HG02938 (cell line): ENCODE data around the gene SFMBT1.
A peak's percentile ranks its signal among the peaks of the same experiment; 100 is the strongest.

Source experiments
- ATAC-seq: cut with Tn5 transposase; IDR thresholded peaks from one replicate; pipeline ENCODE4 v1.9.1; 2021; ENCODE audit warnings: mild to moderate bottlenecking, moderate library complexity; ENCODE audit not compliant: unreplicated experiment

Gene SFMBT1

DNA sequence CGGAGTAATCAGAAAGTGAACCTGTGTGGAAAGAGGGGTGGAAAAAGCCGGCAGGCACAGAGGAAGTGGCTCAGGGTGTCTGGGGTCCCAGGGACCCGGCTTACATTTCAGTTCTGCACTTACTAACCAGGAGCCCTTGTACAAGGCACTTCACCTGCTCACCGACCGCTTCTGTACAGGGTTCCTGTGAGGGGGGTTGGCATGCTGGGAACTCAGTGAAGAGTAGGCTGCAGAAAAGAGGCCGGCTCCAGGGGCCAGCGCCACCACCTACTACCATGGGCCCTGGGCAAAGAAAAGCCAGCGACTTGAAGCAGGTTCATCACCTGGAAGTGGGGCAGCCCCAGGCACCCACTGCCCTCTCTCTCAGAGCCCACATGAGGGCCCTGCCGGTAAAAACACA is 154.7 kb downstream of the SFMBT1 start:
- ATAC-seq: peak; percentile 37

GRCh38 chr3:52890735-52891134 is 155.1 kb downstream of the SFMBT1 start:
- peak; percentile 13 for ATAC-seq

GRCh38 chr3:52889901-52890300 is 156.0 kb downstream of the SFMBT1 start:
- no peak for ATAC-seq

DNA sequence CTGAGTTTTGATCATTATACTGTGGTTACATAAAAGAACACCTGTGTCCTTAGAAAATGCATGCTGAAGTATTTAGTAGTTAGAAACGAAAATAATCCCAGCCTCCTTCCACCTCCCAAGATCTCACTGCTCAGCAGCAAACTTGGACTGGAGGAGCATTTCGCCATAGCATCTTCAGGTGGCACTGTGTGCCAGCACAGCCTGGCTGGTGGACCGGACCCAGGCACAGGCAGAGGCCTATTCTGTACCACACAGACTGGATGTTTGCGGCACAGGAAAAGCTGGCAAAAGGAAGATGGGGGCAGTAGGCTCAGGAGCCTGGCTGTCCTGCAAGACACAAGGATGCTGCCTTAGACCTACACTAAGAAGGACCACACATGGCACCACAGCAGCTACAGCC is 158.7 kb downstream of the SFMBT1 start:
- no peak for ATAC-seq

GRCh38 chr3:52886049-52886730 is 159.7 kb downstream of the SFMBT1 start:
- ATAC-seq: no peak

DNA sequence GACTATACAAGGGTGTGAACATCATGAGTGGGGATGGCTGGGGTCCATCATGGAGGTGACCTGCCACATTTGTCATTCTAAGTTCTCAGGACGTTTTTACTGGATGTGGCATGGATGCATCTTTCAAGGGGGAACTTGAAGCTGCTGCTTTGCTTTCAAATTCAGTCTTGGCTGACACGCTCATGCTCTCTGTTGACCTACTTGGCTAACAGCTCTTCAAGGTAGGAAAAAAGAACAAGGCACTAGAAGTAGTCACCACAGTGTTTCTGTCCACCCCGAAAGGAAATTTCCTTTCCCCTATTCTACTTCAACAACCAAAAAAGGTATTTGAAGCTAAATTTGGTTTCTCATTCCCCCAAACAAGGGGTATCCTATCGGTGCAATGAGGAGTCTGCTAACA is 163.5 kb downstream of the SFMBT1 start:
- ATAC-seq: no peak

GRCh38 chr3:52881871-52882270 is 164.0 kb downstream of the SFMBT1 start:
- no peak for ATAC-seq

GRCh38 chr3:52880474-52880873 is 165.4 kb downstream of the SFMBT1 start:
- no peak for ATAC-seq

DNA sequence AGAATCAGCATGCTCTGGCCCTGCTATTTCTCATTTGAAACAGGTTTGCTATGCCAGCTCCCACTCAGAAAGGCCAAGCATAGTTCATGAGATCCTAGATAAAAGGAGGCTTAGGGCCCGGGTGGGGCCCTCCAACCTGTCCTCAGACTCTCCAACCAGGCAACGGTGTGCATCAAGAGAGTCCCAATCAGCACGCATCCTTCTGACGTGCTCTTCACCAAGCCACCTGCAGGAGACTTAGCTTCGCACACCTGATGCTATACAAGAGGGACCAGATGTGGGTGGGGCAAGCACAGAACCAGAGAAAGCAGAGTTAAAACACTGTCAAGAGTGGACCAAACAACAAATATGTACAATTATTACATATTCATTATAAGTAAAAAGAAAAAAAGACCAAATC is 165.8 kb downstream of the SFMBT1 start:
- ATAC-seq: no peak

- no peak for ATAC-seq
Observed at GRCh38 chr3:52879581-52879980, 166.3 kb downstream of the SFMBT1 start.

GRCh38 chr3:52879090-52879489 is 166.8 kb downstream of the SFMBT1 start:
- ATAC-seq: no peak

DNA sequence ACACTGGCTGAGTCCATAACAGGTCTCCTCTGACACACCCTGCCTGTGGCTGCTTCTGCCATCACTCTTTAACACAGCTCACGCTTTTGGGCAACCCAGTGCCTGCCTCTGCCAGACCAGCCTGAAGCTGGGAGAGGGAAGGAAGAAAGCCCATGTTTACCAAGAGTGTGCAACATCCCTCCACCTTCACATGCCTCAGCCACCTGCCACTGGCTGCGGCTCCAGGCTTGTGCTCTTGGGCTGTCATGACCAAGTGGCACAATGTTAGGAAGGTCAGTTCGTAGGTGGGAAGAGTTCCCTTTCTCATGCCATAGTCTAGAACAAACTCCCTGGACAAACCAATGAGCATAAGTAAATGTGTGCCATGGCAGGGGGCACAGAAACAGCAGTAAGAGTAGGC is 168.8 kb downstream of the SFMBT1 start:
- no peak for ATAC-seq

DNA sequence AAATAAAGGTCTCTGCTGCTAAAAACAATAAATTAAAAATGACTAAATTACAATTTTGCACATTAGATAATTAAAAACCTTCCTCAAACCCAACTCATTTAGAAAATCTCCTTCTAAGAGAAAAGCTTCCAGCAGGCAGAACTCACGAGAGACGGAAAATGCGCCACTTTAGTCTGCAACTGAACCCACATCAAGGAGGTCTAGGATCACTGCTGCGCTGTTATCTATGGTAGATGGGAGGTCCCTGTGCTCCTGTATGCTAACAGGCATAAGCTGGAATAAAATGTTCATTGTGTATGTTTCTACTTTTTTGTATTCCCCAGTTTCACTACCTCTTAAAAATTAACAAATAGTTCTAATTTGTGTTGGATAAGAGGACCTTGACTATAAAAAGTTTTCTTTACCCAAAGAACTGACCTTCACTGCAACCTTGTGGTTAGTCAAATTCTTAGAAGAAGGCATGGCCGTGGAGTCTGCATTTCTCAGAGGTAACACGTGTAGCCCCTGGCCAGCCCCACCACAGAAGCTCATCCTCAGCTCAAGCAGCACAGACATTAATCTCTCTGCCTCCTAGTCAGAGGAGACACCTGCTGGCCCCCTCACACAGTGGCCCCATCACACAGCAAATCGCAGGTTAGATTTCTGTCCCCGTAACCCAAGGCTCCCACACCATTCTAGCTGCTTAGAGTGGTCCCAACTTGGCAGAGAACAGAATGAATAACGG is 170.8 kb downstream of the SFMBT1 start:
- ATAC-seq: no peak

DNA sequence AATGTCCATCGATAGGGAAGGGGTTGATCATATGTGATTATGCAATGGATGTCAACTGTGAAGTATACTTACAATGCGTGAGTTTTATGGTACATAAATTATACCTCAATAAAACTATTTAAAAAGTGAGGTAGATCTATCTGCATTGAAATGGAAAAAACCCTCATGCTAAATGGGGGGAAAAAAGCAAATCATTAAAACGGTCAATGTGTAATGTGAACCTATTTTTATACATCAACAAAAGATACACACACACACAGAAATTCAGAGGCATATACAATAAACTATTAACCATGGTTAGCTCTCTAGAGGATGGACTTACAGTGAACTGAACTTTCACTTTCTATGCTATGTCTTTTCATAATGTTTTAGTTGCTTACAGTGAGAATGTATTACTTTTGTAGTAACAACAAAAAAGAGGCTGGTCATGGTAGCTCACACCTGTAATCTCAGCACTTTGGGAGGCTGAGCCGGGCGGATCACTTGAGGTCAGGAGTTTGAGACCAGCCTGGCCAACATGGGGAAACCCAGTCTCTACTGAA is 171.6 kb downstream of the SFMBT1 start:
- no peak for ATAC-seq

GRCh38 chr3:52873433-52874159 is 172.3 kb downstream of the SFMBT1 start:
- ATAC-seq: no peak

DNA sequence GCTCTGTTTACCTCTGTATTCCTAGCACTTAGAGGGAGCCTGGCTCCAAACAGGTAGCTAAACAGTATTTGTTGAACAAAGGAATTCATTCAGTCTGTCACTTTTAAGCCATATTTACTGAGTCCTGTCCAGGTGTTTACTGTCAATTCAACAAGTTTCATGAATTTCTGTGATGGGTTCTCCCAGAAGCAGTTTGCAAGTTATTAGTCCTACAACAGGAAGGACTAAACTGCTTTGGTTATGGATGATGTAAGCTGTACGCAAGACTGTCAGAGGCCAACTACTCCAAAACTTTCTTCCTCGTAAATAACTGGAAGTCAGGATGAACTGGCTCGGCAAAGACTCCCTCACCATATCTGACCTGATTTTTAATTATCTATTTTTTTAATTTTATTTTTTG is 173.6 kb downstream of the SFMBT1 start:
- no peak for ATAC-seq

DNA sequence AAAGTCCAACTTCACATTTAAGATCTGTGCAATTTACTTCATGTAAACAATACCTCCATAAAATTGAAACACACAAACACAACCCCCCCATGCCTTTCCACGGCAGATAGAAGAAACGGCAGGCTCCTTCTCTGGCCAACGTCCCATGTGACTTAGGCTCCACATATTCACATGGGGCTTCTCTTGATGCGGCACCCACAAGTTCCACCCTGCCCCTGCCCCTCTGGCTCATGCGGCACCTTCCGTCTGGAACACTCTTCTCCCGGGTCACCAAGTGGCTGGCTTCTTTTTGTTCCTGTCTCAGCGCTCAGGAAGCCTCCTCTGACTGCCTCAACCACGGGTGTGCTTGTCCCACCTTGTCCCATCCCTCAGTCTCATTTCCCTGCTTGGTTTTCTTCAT is 174.1 kb downstream of the SFMBT1 start:
- ATAC-seq: no peak

- ATAC-seq: no peak
Observed at GRCh38 chr3:52870471-52870870, 175.4 kb downstream of the SFMBT1 start.

GRCh38 chr3:52866427-52866826 is 179.4 kb downstream of the SFMBT1 start:
- ATAC-seq: no peak

DNA sequence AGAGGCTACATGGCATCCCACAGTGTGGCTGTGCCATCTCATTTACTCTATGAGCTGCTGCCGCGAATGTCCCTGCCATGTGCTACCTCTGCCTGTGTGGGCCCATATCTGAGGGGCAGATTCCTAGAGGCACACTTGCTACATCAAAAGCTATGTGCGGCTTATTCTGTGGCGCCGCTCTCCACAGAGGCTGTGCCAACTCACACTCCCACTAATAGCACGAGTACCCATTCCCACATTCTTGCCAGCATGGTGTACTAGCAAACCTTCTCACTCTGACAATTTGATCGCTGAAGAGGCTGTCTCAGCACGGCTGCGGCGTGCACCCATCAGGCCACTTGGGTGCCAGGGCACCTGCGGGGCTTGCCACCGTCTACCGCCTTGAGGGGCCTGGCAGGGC is 179.9 kb downstream of the SFMBT1 start:
- no peak for ATAC-seq

- ATAC-seq: no peak
Observed at GRCh38 chr3:52860424-52860768, 185.5 kb downstream of the SFMBT1 start.
